ENCODE data around the gene NCOR2. TPM values are rescaled to one million over a fixed set of nuclear protein-coding genes. Genes with fewer than 3 reads are reported as not detected.
A peak's percentile ranks its signal among the peaks of the same experiment; 100 is the strongest.

The NCOR2 gene
- total and polyA plus RNA-seq, 12 donors: 16.9 to 243 (median 173) TPM

DNA sequence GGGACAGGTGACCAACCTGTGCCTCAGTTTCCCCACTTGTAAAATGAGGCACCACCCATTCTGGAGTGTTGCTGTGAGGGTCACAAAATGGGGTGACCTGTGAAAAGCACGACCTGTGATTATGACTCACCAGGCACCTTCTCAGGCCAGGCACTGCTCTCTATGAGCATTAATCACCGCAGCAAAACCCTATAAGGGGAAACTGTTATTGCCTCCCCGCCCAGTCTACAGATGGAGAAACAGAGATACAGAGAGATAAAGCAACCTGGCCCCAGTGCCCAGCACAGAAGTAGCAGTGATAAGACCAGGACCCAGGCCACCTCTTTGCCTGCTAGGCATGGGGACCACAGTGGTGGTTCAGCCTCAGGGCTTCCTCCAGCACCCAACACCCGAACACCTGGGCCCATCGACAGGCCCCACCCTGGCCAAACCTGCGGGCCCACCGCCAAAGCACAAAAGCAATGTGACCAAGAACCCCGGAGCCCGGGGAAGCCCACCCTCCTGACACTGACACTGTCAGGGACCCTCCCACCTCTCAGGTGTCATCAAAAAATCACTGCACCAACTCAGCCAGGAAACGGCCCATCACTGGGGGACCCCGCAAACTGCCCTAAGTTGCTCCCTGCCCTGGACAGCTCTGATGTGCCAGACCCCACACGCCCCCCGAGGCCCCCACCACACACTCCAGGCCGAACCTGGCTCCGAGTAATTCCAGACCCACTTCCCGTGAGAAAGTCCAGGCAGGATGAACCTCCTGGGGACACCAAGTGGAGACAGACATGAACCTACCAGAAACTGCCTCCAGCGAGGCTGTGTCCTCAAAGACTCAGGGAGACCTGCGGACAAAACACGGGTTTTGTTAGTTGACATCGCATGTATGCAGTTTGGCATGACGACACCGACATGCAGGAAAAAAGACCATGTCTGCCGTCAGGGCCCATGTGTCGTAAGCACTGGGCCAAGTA is 32.4 kb downstream of the NCOR2 start:
- H3K4me1 ChIP-seq (replicated peaks in 1 of 2): peaks cover 23 to 36% of the 10 kb centered on the region in 2 donors

DNA sequence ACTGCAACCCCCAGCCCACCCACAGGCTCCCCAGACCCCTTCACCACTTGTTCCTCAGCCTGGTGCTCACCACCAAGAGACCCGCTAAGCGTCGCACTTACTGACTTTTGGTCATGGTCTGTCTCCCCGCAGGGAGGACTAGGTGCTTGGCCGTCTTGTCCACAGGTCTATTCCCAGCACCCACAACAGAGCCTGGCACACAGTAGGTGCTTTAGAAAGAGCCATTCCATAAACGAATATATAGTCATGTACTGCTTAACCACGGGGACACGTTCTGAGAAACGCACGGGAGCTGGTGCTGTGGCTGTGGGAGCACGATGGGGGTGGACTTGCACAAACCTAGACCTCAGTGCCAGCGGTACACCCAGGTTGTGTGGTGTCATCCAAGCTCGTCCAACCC is 34.0 kb downstream of the NCOR2 start:
- Histone ChIP-seq H3K4me3 (no peak overlapping the region), H3K4me1 (replicated peaks in 1 of 2) (peaks cover 14 to 24% of the 10 kb centered on the region in 2 donors), H3K9me3 (replicated peaks in 1 of 3) (no peaks in the 10 kb centered on the region), H3K36me3 (replicated peaks in 1 of 2) (no peaks in the 10 kb centered on the region), H3K27me3 (no peaks in the 10 kb centered on the region), H3K27ac (no peak overlapping the region)
- no peak for DNase-seq
- WGBS, 4 donors: 87 to 90% (median 89%) methylated on average over 11 to 13 of the region's 13 CpGs
- no peak for TF ChIP-seq POLR2A (IDR thresholded peaks at IDR 0.05)
- TF ChIP-seq, protein P1, sequence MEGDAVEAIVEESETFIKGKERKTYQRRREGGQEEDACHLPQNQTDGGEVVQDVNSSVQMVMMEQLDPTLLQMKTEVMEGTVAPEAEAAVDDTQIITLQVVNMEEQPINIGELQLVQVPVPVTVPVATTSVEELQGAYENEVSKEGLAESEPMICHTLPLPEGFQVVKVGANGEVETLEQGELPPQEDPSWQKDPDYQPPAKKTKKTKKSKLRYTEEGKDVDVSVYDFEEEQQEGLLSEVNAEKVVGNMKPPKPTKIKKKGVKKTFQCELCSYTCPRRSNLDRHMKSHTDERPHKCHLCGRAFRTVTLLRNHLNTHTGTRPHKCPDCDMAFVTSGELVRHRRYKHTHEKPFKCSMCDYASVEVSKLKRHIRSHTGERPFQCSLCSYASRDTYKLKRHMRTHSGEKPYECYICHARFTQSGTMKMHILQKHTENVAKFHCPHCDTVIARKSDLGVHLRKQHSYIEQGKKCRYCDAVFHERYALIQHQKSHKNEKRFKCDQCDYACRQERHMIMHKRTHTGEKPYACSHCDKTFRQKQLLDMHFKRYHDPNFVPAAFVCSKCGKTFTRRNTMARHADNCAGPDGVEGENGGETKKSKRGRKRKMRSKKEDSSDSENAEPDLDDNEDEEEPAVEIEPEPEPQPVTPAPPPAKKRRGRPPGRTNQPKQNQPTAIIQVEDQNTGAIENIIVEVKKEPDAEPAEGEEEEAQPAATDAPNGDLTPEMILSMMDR (IDR thresholded peaks at IDR 0.05): no peak
- intact Hi-C loops (cut with DNase I): no loop called here

More for the DNA sequence above, 32.4 kb downstream of the NCOR2 start:
- intact Hi-C loops (cut with DNase I): no loop called here
- 71 to 79% (median 77%) methylated on average over 12 to 24 of the region's 24 CpGs for WGBS, 4 donors
- no peak for TF ChIP-seq POLR2A (IDR thresholded peaks at IDR 0.05)
- TF ChIP-seq, protein P1 (IDR thresholded peaks at IDR 0.05): no peak
- Histone ChIP-seq H3K9me3 (replicated peaks in 1 of 3) (no peaks in the 10 kb centered on the region), H3K36me3 (replicated peaks in 1 of 2) (no peaks in the 10 kb centered on the region), H3K27ac (peak overlapping the region in 1 of 5 donors; percentile 49), H3K27me3 (no peaks in the 10 kb centered on the region), H3K4me3 (no peak overlapping the region)
- no peak for DNase-seq

DNA sequence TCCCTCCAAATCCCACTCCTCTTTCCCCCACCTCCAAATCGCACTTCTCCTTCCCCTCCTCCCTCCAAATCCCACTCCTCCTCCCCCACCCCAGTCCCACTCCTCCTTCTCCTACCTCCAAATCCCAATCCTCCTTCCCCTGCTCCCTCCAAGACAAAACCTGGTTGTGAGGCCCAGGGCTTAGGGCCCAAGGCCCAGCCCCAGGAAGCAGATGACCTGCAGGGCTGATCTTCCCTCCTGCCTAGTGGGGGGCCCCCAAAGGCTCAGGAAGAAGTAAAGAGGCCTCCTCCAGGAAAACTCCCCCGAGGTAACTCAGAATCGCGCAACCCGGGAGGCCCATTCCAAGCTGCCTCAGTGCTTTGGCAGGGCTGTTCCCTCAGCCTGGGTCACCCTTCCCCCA is 34.4 kb downstream of the NCOR2 start:
- H3K4me1 ChIP-seq (replicated peaks in 1 of 2): peaks cover 9 to 24% of the 10 kb centered on the region in 2 donors
- H3K27ac ChIP-seq: peak overlapping the region in 1 of 5 donors; percentile 34
- H3K4me3 ChIP-seq: no peak overlapping the region

DNA sequence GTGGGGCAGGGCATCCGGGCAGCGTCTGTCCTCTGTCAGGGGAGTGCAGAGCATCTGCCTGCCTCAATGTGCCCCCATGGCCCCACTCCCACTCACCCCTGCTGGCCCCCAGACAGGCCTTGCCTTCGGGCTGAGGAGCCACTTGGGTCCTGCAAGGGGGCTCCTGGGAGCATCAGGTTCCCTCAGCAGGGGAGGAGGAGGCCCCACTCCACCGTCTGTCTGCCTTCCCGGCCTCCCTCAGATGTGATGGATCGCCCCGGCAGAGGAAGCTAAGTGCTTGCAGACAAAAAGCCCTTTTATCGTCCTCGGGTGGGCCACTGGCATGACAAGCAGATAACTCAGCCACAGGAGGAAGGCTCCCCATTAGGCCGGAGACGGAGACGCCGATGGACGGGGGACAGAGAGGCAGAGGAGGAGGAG is 35.1 kb downstream of the NCOR2 start:
- Histone ChIP-seq H3K4me1 (replicated peaks in 1 of 2) (peaks cover 3 to 17% of the 10 kb centered on the region in 2 donors), H3K36me3 (replicated peaks in 1 of 2) (no peaks in the 10 kb centered on the region), H3K27me3 (no peaks in the 10 kb centered on the region), H3K27ac (peak overlapping the region in 2 of 5 donors; percentile 34), H3K4me3 (no peak overlapping the region), H3K9me3 (replicated peaks in 1 of 3) (no peaks in the 10 kb centered on the region)
- TF ChIP-seq, protein P1 (IDR thresholded peaks at IDR 0.05): no peak
- no peak for TF ChIP-seq POLR2A (IDR thresholded peaks at IDR 0.05)
- 71 to 80% (median 73%) methylated on average over 11 to 14 of the region's 14 CpGs for WGBS, 4 donors
- DNase-seq: no peak
- intact Hi-C loops (cut with DNase I): no loop called here

More for the DNA sequence above, 34.4 kb downstream of the NCOR2 start:
- TF ChIP-seq, protein P1 (IDR thresholded peaks at IDR 0.05): no peak
- TF ChIP-seq POLR2A (IDR thresholded peaks at IDR 0.05): no peak
- Histone ChIP-seq H3K27me3 (no peaks in the 10 kb centered on the region), H3K36me3 (replicated peaks in 1 of 2) (no peaks in the 10 kb centered on the region), H3K9me3 (replicated peaks in 1 of 3) (no peaks in the 10 kb centered on the region)
- WGBS, 4 donors: 81 to 84% (median 82%) methylated on average over 4 to 5 of the region's 5 CpGs
- intact Hi-C loops (cut with DNase I): no loop called here
- no peak for DNase-seq
